ENCODE data around the gene ADGRB2.

DNA sequence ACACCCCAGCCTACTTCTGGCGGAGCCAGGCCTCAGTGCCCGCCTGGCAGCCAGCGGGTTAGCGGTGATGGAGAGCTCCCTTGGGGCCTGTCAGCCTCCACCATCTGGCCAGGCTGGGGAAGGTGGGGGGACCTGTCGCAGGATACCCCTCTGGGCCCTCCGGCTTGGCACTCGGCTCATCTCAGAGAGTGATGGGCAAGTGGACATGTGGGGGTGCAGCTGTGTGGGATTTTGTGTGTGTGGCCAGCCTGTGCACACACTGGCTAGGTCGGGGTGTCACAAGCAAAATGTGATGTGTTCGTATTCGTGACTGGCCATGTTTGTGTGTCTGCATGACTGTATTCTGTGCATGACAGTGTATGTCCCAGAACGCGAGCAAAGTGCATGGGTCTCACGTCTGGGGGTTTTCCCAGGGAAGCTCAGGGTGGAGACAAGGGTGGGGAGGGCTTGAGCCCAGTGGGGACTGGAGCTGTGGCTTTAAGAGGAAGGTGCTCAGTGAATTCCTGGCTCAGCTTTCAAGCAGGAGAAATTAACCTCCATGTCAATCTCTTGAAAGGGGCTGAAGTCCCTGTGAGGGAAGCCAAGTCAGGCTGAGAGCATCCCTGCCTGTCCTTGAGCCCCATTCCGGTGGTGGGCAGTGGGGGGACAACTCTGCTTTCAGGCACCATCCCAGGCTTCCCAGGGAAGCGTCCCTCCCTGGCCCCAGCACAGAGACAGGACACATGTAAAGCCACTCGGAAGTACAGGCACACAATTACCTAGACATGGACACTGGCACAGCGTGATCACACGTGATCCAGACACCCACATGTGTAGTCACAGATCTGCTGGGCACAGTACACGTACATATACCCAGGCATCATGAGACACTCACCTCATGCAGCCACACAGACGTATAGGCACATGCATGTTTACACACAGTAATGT lies 21.1 kb upstream of the ADGRB2 start:
- TF ChIP-seq, protein P1, sequence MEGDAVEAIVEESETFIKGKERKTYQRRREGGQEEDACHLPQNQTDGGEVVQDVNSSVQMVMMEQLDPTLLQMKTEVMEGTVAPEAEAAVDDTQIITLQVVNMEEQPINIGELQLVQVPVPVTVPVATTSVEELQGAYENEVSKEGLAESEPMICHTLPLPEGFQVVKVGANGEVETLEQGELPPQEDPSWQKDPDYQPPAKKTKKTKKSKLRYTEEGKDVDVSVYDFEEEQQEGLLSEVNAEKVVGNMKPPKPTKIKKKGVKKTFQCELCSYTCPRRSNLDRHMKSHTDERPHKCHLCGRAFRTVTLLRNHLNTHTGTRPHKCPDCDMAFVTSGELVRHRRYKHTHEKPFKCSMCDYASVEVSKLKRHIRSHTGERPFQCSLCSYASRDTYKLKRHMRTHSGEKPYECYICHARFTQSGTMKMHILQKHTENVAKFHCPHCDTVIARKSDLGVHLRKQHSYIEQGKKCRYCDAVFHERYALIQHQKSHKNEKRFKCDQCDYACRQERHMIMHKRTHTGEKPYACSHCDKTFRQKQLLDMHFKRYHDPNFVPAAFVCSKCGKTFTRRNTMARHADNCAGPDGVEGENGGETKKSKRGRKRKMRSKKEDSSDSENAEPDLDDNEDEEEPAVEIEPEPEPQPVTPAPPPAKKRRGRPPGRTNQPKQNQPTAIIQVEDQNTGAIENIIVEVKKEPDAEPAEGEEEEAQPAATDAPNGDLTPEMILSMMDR (IDR thresholded peaks at IDR 0.05; ENCODE audit: borderline replicate concordance, extremely low read depth, low read length, poor library complexity, severe bottlenecking): no peak
- TF ChIP-seq EZH2 (IDR thresholded peaks at IDR 0.05; ENCODE audit: borderline replicate concordance, low read depth, low read length, severe bottlenecking): no peak

All from DND-41 (cell line).